Activated CD8-positive, alpha-beta memory T cell treated with anti-CD3 and anti-CD28 coated beads, Interleukin-2, amount 50 U/mL, for 1 hour (primary cell): Measurements from ENCODE around the gene PDK1.

ENCODE experiments used
- DNase-seq: peaks from one replicate; pipeline ENCODE4 v3.0.0-alpha.2; 2020; ENCODE audit errors: extremely low read depth

Gene PDK1

GRCh38 chr2:172597176-172597842, 41.4 kb downstream of the PDK1 start:
- no peak for DNase-seq

GRCh38 chr2:172599947-172600346, 44.1 kb downstream of the PDK1 start:
- DNase-seq: no peak

- no peak for DNase-seq
These were observed 44.7 kb downstream of the PDK1 start for GRCh38 chr2:172600557-172601008.

- no peak for DNase-seq
These were observed 50.4 kb downstream of the PDK1 start for GRCh38 chr2:172606285-172606684.

GRCh38 chr2:172607379-172607928, 51.6 kb downstream of the PDK1 start:
- no peak for DNase-seq

GRCh38 chr2:172609488-172609887, 53.6 kb downstream of the PDK1 start:
- no peak for DNase-seq

GRCh38 chr2:172612051-172612450, 56.2 kb downstream of the PDK1 start:
- DNase-seq: no peak

GRCh38 chr2:172613040-172613439, 57.1 kb downstream of the PDK1 start:
- no peak for DNase-seq

- DNase-seq: no peak
These were observed 57.8 kb downstream of the PDK1 start for GRCh38 chr2:172613615-172614231.

- no peak for DNase-seq
These were observed 59.0 kb downstream of the PDK1 start for GRCh38 chr2:172614932-172615331.

- no peak for DNase-seq
These were observed 59.9 kb downstream of the PDK1 start for GRCh38 chr2:172615727-172616261.

GRCh38 chr2:172617115-172617514, 61.2 kb downstream of the PDK1 start:
- DNase-seq: no peak

GRCh38 chr2:172623249-172623965, 67.5 kb downstream of the PDK1 start:
- DNase-seq: no peak

- DNase-seq: no peak
These were observed 69.1 kb downstream of the PDK1 start for GRCh38 chr2:172624996-172625395.

GRCh38 chr2:172627181-172627580, 71.3 kb downstream of the PDK1 start:
- no peak for DNase-seq

- DNase-seq: no peak
These were observed 72.2 kb downstream of the PDK1 start for GRCh38 chr2:172628085-172628484.

- no peak for DNase-seq
These were observed 73.7 kb downstream of the PDK1 start for GRCh38 chr2:172629586-172629985.

- DNase-seq: no peak
These were observed 74.3 kb downstream of the PDK1 start for GRCh38 chr2:172630181-172630580.

GRCh38 chr2:172634477-172634876, 78.6 kb downstream of the PDK1 start:
- DNase-seq: no peak

GRCh38 chr2:172635548-172635947, 79.7 kb downstream of the PDK1 start:
- DNase-seq: no peak

GRCh38 chr2:172639256-172639655, 83.4 kb downstream of the PDK1 start:
- no peak for DNase-seq

- no peak for DNase-seq
These were observed 83.9 kb downstream of the PDK1 start for GRCh38 chr2:172639823-172640222.
